Suprapubic skin (tissue), 4 donors: ENCODE results near the gene TVP23C. TPM values are rescaled to one million over a fixed set of nuclear protein-coding genes. Genes with fewer than 3 reads are reported as not detected.

Experiments used
- DNase-seq, 2 donors: peaks; one replicate each; pipeline ENCODE4 v3.0.0-alpha.2; 2019; ENCODE audit warnings: low spot score in 2 of 2
- H3K27ac ChIP-seq: fragments of 200-600 bp; sonication (generic); one replicate; pipeline ENCODE4 v1.5.1; 2019
- H3K27me3 ChIP-seq: fragments of 200-600 bp; sonication (generic); one replicate; pipeline ENCODE4 v1.5.1; 2019
- H3K36me3 ChIP-seq: fragments of 200-600 bp; sonication (generic); one replicate; pipeline ENCODE4 v1.5.1; 2019
- H3K4me1 ChIP-seq: fragments of 200-600 bp; sonication (generic); one replicate; pipeline ENCODE4 v1.5.1; 2019
- H3K4me3 ChIP-seq: fragments of 200-600 bp; sonication (generic); one replicate; pipeline ENCODE4 v1.5.1; 2019; ENCODE audit warnings: mild to moderate bottlenecking
- H3K9me3 ChIP-seq: fragments of 200-600 bp; sonication (generic); one replicate; pipeline ENCODE4 v1.5.1; 2019
- EP300 ChIP-seq: sonication (generic); formaldehyde crosslinking; IDR thresholded peaks from one replicate; pipeline ENCODE4 v1.6.1; 2017; ENCODE audit warnings: antibody characterized with exemption
- POLR2A ChIP-seq, 2 donors: fragments of 450-650 bp; IDR thresholded peaks; one replicate each; pipeline ENCODE4 v1.6.1; 2017; ENCODE audit warnings: antibody characterized with exemption in 2 of 2, mild to moderate bottlenecking in 2 of 2, moderate library complexity in 2 of 2
- POLR2AphosphoS5 ChIP-seq, 3 donors: sonication (generic); formaldehyde crosslinking; IDR thresholded peaks; one replicate each; pipeline ENCODE4 v1.6.1; 2017; ENCODE audit warnings: antibody characterized with exemption in 3 of 3
- WGBS: methylation state at CpG from one replicate; pipeline ENCODE4 v1.1.5; 2018; 5-methylcytosine and 5-hydroxymethylcytosine counted together
- total RNA-seq, 4 donors: library from RNA; depleted of rRNA; stranded (reverse); fragments of >200 nt; gene quantifications; one replicate each; pipeline ENCODE4 v1.1.0, GENCODE V29; 2016
- TF ChIP-seq, protein P1 (sequence below), 2 donors: fragments of 200-600 bp in 1 of 2; fragments of 450-650 bp in 1 of 2; sonication (generic) in 1 of 2; IDR thresholded peaks; one replicate each; pipeline ENCODE4 v1.5.1; 2016 to 2019; ENCODE audit warnings: antibody characterized with exemption in 2 of 2, mild to moderate bottlenecking in 1 of 2, moderate library complexity in 1 of 2

Gene TVP23C
- total RNA-seq, 4 donors from 2014 or later, result 11.4 to 50.5 (median 20.9) TPM

DNA sequence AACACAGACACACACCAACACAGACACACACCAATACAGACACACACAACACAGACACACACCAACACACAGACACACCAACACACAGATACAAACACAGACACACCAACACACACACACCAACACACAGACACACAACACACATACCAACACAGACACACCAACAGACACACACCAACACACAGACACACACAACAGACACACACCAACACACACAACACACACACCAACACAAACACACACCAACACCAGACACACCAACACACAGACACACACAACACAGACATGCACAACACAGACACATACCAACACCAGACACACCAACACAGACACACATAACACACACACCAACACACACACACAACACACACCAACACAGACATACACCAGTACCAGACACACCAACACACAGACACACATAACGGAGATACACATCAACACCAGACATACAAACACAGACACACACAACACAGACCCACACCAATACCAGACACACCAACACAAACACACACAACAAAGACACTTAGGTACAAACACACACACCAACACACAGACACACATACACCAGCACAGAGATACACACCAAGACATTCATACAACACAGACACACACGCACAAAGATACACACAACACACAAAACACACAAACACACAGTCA is 98.1 kb downstream of the TVP23C start:
- H3K36me3 ChIP-seq, result no peaks in the 10 kb centered on the region
- peaks cover 19% of the 10 kb centered on the region for H3K4me1 ChIP-seq
- H3K9me3 ChIP-seq, result no peaks in the 10 kb centered on the region
- H3K4me3 ChIP-seq, result no peak overlapping the region
- TF ChIP-seq POLR2AphosphoS5 (IDR thresholded peaks at IDR 0.05) (no peak), EP300 (no peak), POLR2A (IDR thresholded peaks at IDR 0.05) (no peak)
- TF ChIP-seq, protein P1, sequence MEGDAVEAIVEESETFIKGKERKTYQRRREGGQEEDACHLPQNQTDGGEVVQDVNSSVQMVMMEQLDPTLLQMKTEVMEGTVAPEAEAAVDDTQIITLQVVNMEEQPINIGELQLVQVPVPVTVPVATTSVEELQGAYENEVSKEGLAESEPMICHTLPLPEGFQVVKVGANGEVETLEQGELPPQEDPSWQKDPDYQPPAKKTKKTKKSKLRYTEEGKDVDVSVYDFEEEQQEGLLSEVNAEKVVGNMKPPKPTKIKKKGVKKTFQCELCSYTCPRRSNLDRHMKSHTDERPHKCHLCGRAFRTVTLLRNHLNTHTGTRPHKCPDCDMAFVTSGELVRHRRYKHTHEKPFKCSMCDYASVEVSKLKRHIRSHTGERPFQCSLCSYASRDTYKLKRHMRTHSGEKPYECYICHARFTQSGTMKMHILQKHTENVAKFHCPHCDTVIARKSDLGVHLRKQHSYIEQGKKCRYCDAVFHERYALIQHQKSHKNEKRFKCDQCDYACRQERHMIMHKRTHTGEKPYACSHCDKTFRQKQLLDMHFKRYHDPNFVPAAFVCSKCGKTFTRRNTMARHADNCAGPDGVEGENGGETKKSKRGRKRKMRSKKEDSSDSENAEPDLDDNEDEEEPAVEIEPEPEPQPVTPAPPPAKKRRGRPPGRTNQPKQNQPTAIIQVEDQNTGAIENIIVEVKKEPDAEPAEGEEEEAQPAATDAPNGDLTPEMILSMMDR (IDR thresholded peaks at IDR 0.05), result no peak
- 86% methylated on average over 2 of the region's 2 CpGs for WGBS
- H3K27ac ChIP-seq, result no peak overlapping the region
- no peak for DNase-seq
- no peaks in the 10 kb centered on the region for H3K27me3 ChIP-seq

- DNase-seq, result no peak
- WGBS, result 58% methylated on average over 10 of the region's 11 CpGs
- TF ChIP-seq POLR2AphosphoS5 (IDR thresholded peaks at IDR 0.05) (no peak), EP300 (no peak), POLR2A (IDR thresholded peaks at IDR 0.05) (no peak)
- TF ChIP-seq, protein P1 (IDR thresholded peaks at IDR 0.05), result no peak
- Histone ChIP-seq H3K4me3 (no peak overlapping the region), H3K36me3 (no peaks in the 10 kb centered on the region), H3K4me1 (peaks cover 19% of the 10 kb centered on the region), H3K9me3 (no peaks in the 10 kb centered on the region), H3K27me3 (no peaks in the 10 kb centered on the region), H3K27ac (peak overlapping the region; percentile 63)
These were observed 98.9 kb downstream of the TVP23C start for GRCh38 chr17:15464231-15464985.

- Histone ChIP-seq H3K27ac (peak overlapping the region; percentile 63), H3K4me3 (no peak overlapping the region), H3K36me3 (no peaks in the 10 kb centered on the region), H3K4me1 (peaks cover 28% of the 10 kb centered on the region), H3K9me3 (no peaks in the 10 kb centered on the region), H3K27me3 (no peaks in the 10 kb centered on the region)
- 32% methylated on average over 11 of the region's 11 CpGs for WGBS
- no peak for TF ChIP-seq EP300
- TF ChIP-seq POLR2A (IDR thresholded peaks at IDR 0.05), result no peak
- no peak for TF ChIP-seq POLR2AphosphoS5 (IDR thresholded peaks at IDR 0.05)
- TF ChIP-seq, protein P1 (IDR thresholded peaks at IDR 0.05), result no peak
- peak in 1 of 2 donors; percentile 73 for DNase-seq
These were observed 100.1 kb downstream of the TVP23C start for GRCh38 chr17:15462976-15463772.

- H3K4me3 ChIP-seq, result no peak overlapping the region
- H3K4me1 ChIP-seq, result peaks cover 41% of the 10 kb centered on the region
- DNase-seq, result peak in 1 of 2 donors; percentile 70
- no peak for TF ChIP-seq EP300
- TF ChIP-seq, protein P1 (IDR thresholded peaks at IDR 0.05), result no peak
- no peak for TF ChIP-seq POLR2A (IDR thresholded peaks at IDR 0.05)
- no peak for TF ChIP-seq POLR2AphosphoS5 (IDR thresholded peaks at IDR 0.05)
- peak overlapping the region; percentile 79 for H3K27ac ChIP-seq
- H3K36me3 ChIP-seq, result no peaks in the 10 kb centered on the region
- H3K27me3 ChIP-seq, result no peaks in the 10 kb centered on the region
- no peaks in the 10 kb centered on the region for H3K9me3 ChIP-seq
- 91% methylated on average over 4 of the region's 7 CpGs for WGBS
These were observed 105.6 kb downstream of the TVP23C start for GRCh38 chr17:15457723-15458094.
